Measurements from ENCODE around the gene PCDHGC3. TPM values are rescaled to one million over a fixed set of nuclear protein-coding genes. Genes with fewer than 3 reads are reported as not detected.

Gene PCDHGC3
- total RNA-seq, 1 donor from 2014 or later, result 104 TPM

GRCh38 chr5:141524604-141525597 is 49.1 kb downstream of the PCDHGC3 start:
- DNase-seq, result peak; percentile 99

DNA sequence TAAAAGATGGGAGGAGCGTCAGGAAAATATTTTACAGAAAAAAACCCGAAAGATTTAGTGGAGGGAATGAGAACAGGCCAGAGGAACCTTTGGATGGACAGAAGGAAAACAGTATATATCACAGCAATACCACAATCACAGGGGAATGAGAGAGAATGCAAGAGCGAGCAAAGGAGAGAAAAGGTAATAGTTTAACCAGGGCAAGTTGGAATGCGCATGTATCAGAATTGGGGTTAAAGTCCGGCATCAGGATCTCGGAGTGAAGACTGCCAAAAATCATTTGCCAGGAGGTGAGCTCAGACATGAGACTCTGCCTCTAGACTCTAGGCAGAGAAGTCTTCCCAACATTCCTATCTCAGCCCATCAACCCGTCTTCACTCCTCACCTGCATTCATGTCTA is 49.9 kb downstream of the PCDHGC3 start:
- no peak for DNase-seq

GRCh38 chr5:141527426-141527825 is 51.7 kb downstream of the PCDHGC3 start:
- DNase-seq, result no peak

Other genes with a start within 250 kb of the PCDHGC3 start
- 9.9 TPM for gene PCDHB15, start 230.6 kb upstream of the PCDHGC3 start, total RNA-seq
- not detected for gene SLC25A2, start 171.9 kb upstream of the PCDHGC3 start, total RNA-seq
- 93.2 TPM for gene TAF7, start 155.2 kb upstream of the PCDHGC3 start, total RNA-seq
- gene PCDHGA1, start 145.5 kb upstream of the PCDHGC3 start, total RNA-seq, result 1.8 TPM
- 3.7 TPM for gene PCDHGA2, start 137.2 kb upstream of the PCDHGC3 start, total RNA-seq
- 3.9 TPM for gene PCDHGA3, start 132.1 kb upstream of the PCDHGC3 start, total RNA-seq
- gene PCDHGB1, start 125.9 kb upstream of the PCDHGC3 start, total RNA-seq, result 3.7 TPM
- 3.9 TPM for gene PCDHGA4, start 120.9 kb upstream of the PCDHGC3 start, total RNA-seq
- 4.2 TPM for gene PCDHGB2, start 116.0 kb upstream of the PCDHGC3 start, total RNA-seq
- 6.1 TPM for gene PCDHGA5, start 111.8 kb upstream of the PCDHGC3 start, total RNA-seq
- 5.7 TPM for gene PCDHGB3, start 105.7 kb upstream of the PCDHGC3 start, total RNA-seq
- 4.8 TPM for gene PCDHGA6, start 102.1 kb upstream of the PCDHGC3 start, total RNA-seq
- gene PCDHGA7, start 93.2 kb upstream of the PCDHGC3 start, total RNA-seq, result 6.3 TPM
- gene PCDHGB4, start 88.3 kb upstream of the PCDHGC3 start, total RNA-seq, result 5.9 TPM
- gene PCDHGA8, start 83.3 kb upstream of the PCDHGC3 start, total RNA-seq, result 3.0 TPM
- 11.3 TPM for gene PCDHGB5, start 78.0 kb upstream of the PCDHGC3 start, total RNA-seq
- 12.2 TPM for gene PCDHGA9, start 73.2 kb upstream of the PCDHGC3 start, total RNA-seq
- gene PCDHGB6, start 67.9 kb upstream of the PCDHGC3 start, total RNA-seq, result 9.3 TPM
- gene PCDHGA10, start 63.0 kb upstream of the PCDHGC3 start, total RNA-seq, result 6.1 TPM
- 10.3 TPM for gene PCDHGB7, start 58.3 kb upstream of the PCDHGC3 start, total RNA-seq
- 7.5 TPM for gene PCDHGA11, start 54.9 kb upstream of the PCDHGC3 start, total RNA-seq
- 5.1 TPM for gene PCDHGA12, start 45.5 kb upstream of the PCDHGC3 start, total RNA-seq
- gene PCDHGC4, start 9.1 kb downstream of the PCDHGC3 start, total RNA-seq, result 7.9 TPM
- 3.1 TPM for gene PCDHGC5, start 13.1 kb downstream of the PCDHGC3 start, total RNA-seq
- 33.2 TPM for gene DIAPH1, start 143.0 kb downstream of the PCDHGC3 start, total RNA-seq
- gene HDAC3, start 160.9 kb downstream of the PCDHGC3 start, total RNA-seq, result 33.2 TPM
- 0.82 TPM for gene RELL2, start 161.0 kb downstream of the PCDHGC3 start, total RNA-seq
- 10.1 TPM for gene FCHSD1, start 175.5 kb downstream of the PCDHGC3 start, total RNA-seq
- 10.9 TPM for gene ARAP3, start 206.3 kb downstream of the PCDHGC3 start, total RNA-seq

All from tongue (tissue), 2 donors.